H1 (cell line): ENCODE results near the gene ZNF396. TPM values are rescaled to one million over a fixed set of nuclear protein-coding genes. Genes with fewer than 3 reads are reported as not detected.

Source experiments
- ASH2L ChIP-seq: fragments of 200-600, 300-600 bp; sonication (generic); IDR thresholded peaks from one replicate; pipeline ENCODE4 v1.7.1; 2017; ENCODE audit warnings: low read length
- CBX5 ChIP-seq: fragments of 300-800, 300-1000 bp; sonication (generic); IDR thresholded peaks from 2 replicates; pipeline ENCODE4 v1.7.1; 2016; ENCODE audit warnings: antibody characterized with exemption, low read length, low read depth
- CHD2 ChIP-seq: IDR thresholded peaks from 2 replicates; pipeline ENCODE4 v1.6.1; 2012; ENCODE audit warnings: low read length, improper control_type of control experiment
- EZH2 ChIP-seq: fragments of 200-600 bp; sonication (generic); IDR thresholded peaks from 2 replicates; pipeline ENCODE4 v1.7.1; 2012; ENCODE audit warnings: low read depth, mild to moderate bottlenecking, moderate library complexity, low read length, inconsistent platforms; ENCODE audit not compliant: severe bottlenecking
- PHF8 ChIP-seq: fragments of 200-600 bp; sonication (generic); conservative IDR thresholded peaks from 2 replicates; pipeline ENCODE4 v1.7.1; 2012; ENCODE audit warnings: low read depth, mild to moderate bottlenecking, inconsistent platforms, low read length, moderate library complexity
- RAD21 ChIP-seq, 2 experiments: IDR thresholded peaks in 1 of 2; conservative IDR thresholded peaks in 1 of 2; 2 replicates each; pipeline ENCODE4 v1.6.1; 2011; ENCODE audit warnings: low read depth in 2 of 2, low read length in 2 of 2, improper control_type of control experiment in 1 of 2, inconsistent platforms in 1 of 2, mild to moderate bottlenecking in 1 of 2, moderate library complexity in 1 of 2
- RBBP5 ChIP-seq: IDR thresholded peaks from 2 replicates; pipeline ENCODE4 v1.7.1; 2012; ENCODE audit warnings: low read depth, mild to moderate bottlenecking, inconsistent platforms, low read length, moderate library complexity, borderline replicate concordance
- TCF12 ChIP-seq: IDR thresholded peaks from 2 replicates; pipeline ENCODE4 v1.6.1; 2011; ENCODE audit warnings: low read depth, mild to moderate bottlenecking, low read length
- polyA plus RNA-seq, 7 experiments: library from polyadenylated mRNA; depleted of rRNA in 3 of 7; stranded (reverse) in 5 of 7; unstranded in 2 of 7; fragments of >200 nt in 5 of 7; fragments of 200-250 nt in 2 of 7; gene quantifications; 1 replicate in 5 of 7; 2 replicates in 1 of 7; 4 replicates in 1 of 7; pipeline versions ENCODE4 v1.2.1 to v1.2.3, GENCODE V29; 2011 to 2013; ENCODE audit warnings: missing spikeins in 2 of 7, mixed read lengths in 2 of 7
- total RNA-seq: library from RNA; stranded (reverse); fragmentation: NEBNext Ultra II Directional; extraction: Animal tissue kit (Norgen Biotek cat#: 25700); gene quantifications from 2 replicates; pipeline ENCODE4 v1.2.1, GENCODE V29; 2021

Gene ZNF396
- total and polyA plus RNA-seq, 2 of the 8 experiments (the other 6 are each of a cell fraction or from before 2014, with no cell fraction given) = 0.44 to 0.74 TPM

GRCh38 chr18:35337286-35337685, 39.9 kb downstream of the ZNF396 start (continued):
- TF ChIP-seq RAD21 (IDR thresholded peaks at IDR 0.05 in 1 of 2, conservative IDR thresholded peaks at IDR 0.05 in 1 of 2; ENCODE audit: low read depth in 2 of 2, low read length in 2 of 2) (no peak), RBBP5 (no peak), PHF8 (no peak), CBX5 (no peak), EZH2 (no peak), TCF12 (no peak), ASH2L (no peak), CHD2 (no peak)
